Measurements from ENCODE around the gene PCDHAC1.
"Not testable (repeated sequence)": the region's sequence is repeated elsewhere in the genome, so short reads cannot be mapped to it uniquely, and the experiment has no call there.

PCDHAC1 gene

GRCh38 chr5:140925806-140926442, at the start of gene PCDHAC1:
Gene PCDHAC1, plus strand, starts transcription at chr5:140926299. Its CDS starts 594 bp downstream, at chr5:140926893.
- H3K4me3 Mint-ChIP-seq, result peak within 1 kb of the TSS; percentile 59

GRCh38 chr5:140876541-140877261, 49.4 kb upstream of the PCDHAC1 start:
- peaks cover 32% of the 10 kb centered on the region for H3K9me3 Mint-ChIP-seq

More at GRCh38 chr5:140925806-140926442, at the start of gene PCDHAC1:
- Mint-ChIP-seq H3K9me3 (no peaks in the 10 kb centered on the region), H3K4me1 (peaks cover 4% of the 10 kb centered on the region), H3K27ac (no peak within 1 kb of the TSS), H3K27me3 (peaks cover 50% of the 10 kb centered on the region), H3K36me3 (no peaks in the 10 kb centered on the region)

GRCh38 chr5:140877262-140877581, 48.9 kb upstream of the PCDHAC1 start:
- Mint-ChIP-seq H3K27me3 (peaks cover 43% of the 10 kb centered on the region), H3K36me3 (peaks cover 14% of the 10 kb centered on the region)

More at GRCh38 chr5:140876541-140877261, 49.4 kb upstream of the PCDHAC1 start:
- H3K27ac Mint-ChIP-seq, H3K4me3 Mint-ChIP-seq, H3K4me1 Mint-ChIP-seq: not testable (repeated sequence)
- peaks cover 45% of the 10 kb centered on the region for H3K27me3 Mint-ChIP-seq
- H3K36me3 Mint-ChIP-seq, result peaks cover 12% of the 10 kb centered on the region

GRCh38 chr5:140881889-140882590, 44.1 kb upstream of the PCDHAC1 start, which contains the start of gene PCDHA13:
Gene PCDHA13, plus strand, starts transcription at chr5:140882124. Its CDS starts 145 bp downstream, at chr5:140882269.
- Mint-ChIP-seq H3K4me1 (no peaks in the 10 kb centered on the region), H3K9me3 (peaks cover 37% of the 10 kb centered on the region), H3K27ac (no peak within 1 kb of the TSS), H3K36me3 (peaks cover 16% of the 10 kb centered on the region), H3K4me3 (no peak within 1 kb of the TSS), H3K27me3 (peaks cover 31% of the 10 kb centered on the region)

More at GRCh38 chr5:140877262-140877581, 48.9 kb upstream of the PCDHAC1 start:
- H3K4me1 Mint-ChIP-seq, result no peaks in the 10 kb centered on the region
- H3K4me3 Mint-ChIP-seq, result no peak overlapping the region
- H3K9me3 Mint-ChIP-seq, result peaks cover 30% of the 10 kb centered on the region
- no peak overlapping the region for H3K27ac Mint-ChIP-seq

- H3K27ac Mint-ChIP-seq, result no peak overlapping the region
- H3K27me3 Mint-ChIP-seq, result peaks cover 34% of the 10 kb centered on the region
- H3K9me3 Mint-ChIP-seq, result peaks cover 42% of the 10 kb centered on the region
- H3K36me3 Mint-ChIP-seq, result peaks cover 16% of the 10 kb centered on the region
- no peak overlapping the region for H3K4me3 Mint-ChIP-seq
- H3K4me1 Mint-ChIP-seq, result no peaks in the 10 kb centered on the region
Observed at GRCh38 chr5:140882591-140882899, 43.6 kb upstream of the PCDHAC1 start.

- H3K36me3 Mint-ChIP-seq, result peaks cover 16% of the 10 kb centered on the region
- no peaks in the 10 kb centered on the region for H3K4me1 Mint-ChIP-seq
- no peak overlapping the region for H3K4me3 Mint-ChIP-seq
- no peak overlapping the region for H3K27ac Mint-ChIP-seq
- peaks cover 36% of the 10 kb centered on the region for H3K27me3 Mint-ChIP-seq
- H3K9me3 Mint-ChIP-seq, result peaks cover 47% of the 10 kb centered on the region
Observed at GRCh38 chr5:140883373-140883772, 42.7 kb upstream of the PCDHAC1 start.

GRCh38 chr5:140883927-140884697, 42.0 kb upstream of the PCDHAC1 start:
- H3K36me3 Mint-ChIP-seq, result peaks cover 16% of the 10 kb centered on the region
- no peak overlapping the region for H3K4me3 Mint-ChIP-seq
- peaks cover 47% of the 10 kb centered on the region for H3K9me3 Mint-ChIP-seq
- peaks cover 36% of the 10 kb centered on the region for H3K27me3 Mint-ChIP-seq
- no peak overlapping the region for H3K27ac Mint-ChIP-seq
- no peaks in the 10 kb centered on the region for H3K4me1 Mint-ChIP-seq

- H3K4me3 Mint-ChIP-seq, result no peak overlapping the region
- H3K27ac Mint-ChIP-seq, result no peak overlapping the region
- H3K9me3 Mint-ChIP-seq, result peaks cover 13% of the 10 kb centered on the region
- no peaks in the 10 kb centered on the region for H3K4me1 Mint-ChIP-seq
- peaks cover 5% of the 10 kb centered on the region for H3K27me3 Mint-ChIP-seq
- H3K36me3 Mint-ChIP-seq, result no peaks in the 10 kb centered on the region
Observed at GRCh38 chr5:140916325-140916724, 9.8 kb upstream of the PCDHAC1 start.

GRCh38 chr5:140923601-140924000, 2.5 kb upstream of the PCDHAC1 start:
- H3K27me3 Mint-ChIP-seq, result peaks cover 36% of the 10 kb centered on the region

GRCh38 chr5:140926443-140927227, 536 bp downstream of the PCDHAC1 start:
- Mint-ChIP-seq H3K4me3 (peak overlapping the region; percentile 59), H3K27me3 (peaks cover 50% of the 10 kb centered on the region), H3K4me1 (peaks cover 4% of the 10 kb centered on the region), H3K9me3 (no peaks in the 10 kb centered on the region), H3K36me3 (no peaks in the 10 kb centered on the region), H3K27ac (no peak overlapping the region)

More at GRCh38 chr5:140923601-140924000, 2.5 kb upstream of the PCDHAC1 start:
- Mint-ChIP-seq H3K4me3 (no peak overlapping the region), H3K36me3 (no peaks in the 10 kb centered on the region), H3K9me3 (no peaks in the 10 kb centered on the region), H3K27ac (no peak overlapping the region), H3K4me1 (peaks cover 4% of the 10 kb centered on the region)

- H3K36me3 Mint-ChIP-seq, result no peaks in the 10 kb centered on the region
- peaks cover 49% of the 10 kb centered on the region for H3K27me3 Mint-ChIP-seq
- H3K9me3 Mint-ChIP-seq, result no peaks in the 10 kb centered on the region
- H3K4me1 Mint-ChIP-seq, result peaks cover 4% of the 10 kb centered on the region
- peak overlapping the region; percentile 59 for H3K4me3 Mint-ChIP-seq
- no peak overlapping the region for H3K27ac Mint-ChIP-seq
Observed at GRCh38 chr5:140927228-140927573, 1.1 kb downstream of the PCDHAC1 start.

- H3K27ac Mint-ChIP-seq, result no peak overlapping the region
- H3K4me3 Mint-ChIP-seq, result no peak overlapping the region
- H3K4me1 Mint-ChIP-seq, result no peaks in the 10 kb centered on the region
- H3K36me3 Mint-ChIP-seq, result no peaks in the 10 kb centered on the region
- no peaks in the 10 kb centered on the region for H3K9me3 Mint-ChIP-seq
- H3K27me3 Mint-ChIP-seq, result peaks cover 7% of the 10 kb centered on the region
Observed at GRCh38 chr5:140934964-140935606, 9.0 kb downstream of the PCDHAC1 start.

- Mint-ChIP-seq H3K4me3 (no peak overlapping the region), H3K27ac (no peak overlapping the region), H3K4me1 (no peaks in the 10 kb centered on the region), H3K36me3 (no peaks in the 10 kb centered on the region), H3K9me3 (peaks cover 20% of the 10 kb centered on the region), H3K27me3 (peaks cover 4% of the 10 kb centered on the region)
Observed at GRCh38 chr5:140946578-140946977, 20.5 kb downstream of the PCDHAC1 start.

GRCh38 chr5:140951636-140952035, 25.5 kb downstream of the PCDHAC1 start:
- Mint-ChIP-seq H3K4me3 (no peak overlapping the region), H3K4me1 (no peaks in the 10 kb centered on the region), H3K36me3 (no peaks in the 10 kb centered on the region), H3K27ac (no peak overlapping the region), H3K9me3 (no peaks in the 10 kb centered on the region), H3K27me3 (peaks cover 5% of the 10 kb centered on the region)

Measured in activated naive CD4-positive, alpha-beta T cell treated with anti-CD3 and anti-CD28 coated beads, Interleukin-2, amount 50 U/mL, for 24 hours (primary cell).